Measurements from ENCODE around the gene PBOV1. TPM values are rescaled to one million over a fixed set of nuclear protein-coding genes. Genes with fewer than 3 reads are reported as not detected.

Gene PBOV1
- polyA plus RNA-seq, 3 donors, result 0.06 to 0.15 TPM; not detected in 1

GRCh38 chr6:138182939-138183789 lies 35.1 kb downstream of the PBOV1 start:
- DNase-seq (ENCODE audit: extremely low read depth in 1 of 11, low read depth in 9 of 11, low spot score in 4 of 11), result peak in 1 of 11 donors; percentile 27

GRCh38 chr6:138176652-138177232 lies 41.5 kb downstream of the PBOV1 start:
- DNase-seq (ENCODE audit: extremely low read depth in 1 of 11, low read depth in 9 of 11, low spot score in 4 of 11), result no peak

- DNase-seq (ENCODE audit: extremely low read depth in 1 of 11, low read depth in 9 of 11, low spot score in 4 of 11), result no peak
Observed at GRCh38 chr6:138175596-138175995, 42.7 kb downstream of the PBOV1 start.

Other genes starting within 250 kb of the PBOV1 start
- 10 to 100 TPM; 13.4 to 20.9 (median 17.9) TPM for gene PERP, start 111.1 kb downstream of the PBOV1 start, polyA plus RNA-seq (ENCODE audit: insufficient read length in 3 of 3)
- gene ARFGEF3, start 56.6 kb downstream of the PBOV1 start, polyA plus RNA-seq (ENCODE audit: insufficient read length in 3 of 3), result 1 to 10 TPM; 6.1 to 6.8 (median 6.7) TPM
- gene SMIM28, start 159.4 kb upstream of the PBOV1 start, polyA plus RNA-seq (ENCODE audit: insufficient read length in 3 of 3), result not detected
- 10 to 100 TPM; 39.4 to 67.3 (median 57.7) TPM for gene HEBP2, start 185.7 kb upstream of the PBOV1 start, polyA plus RNA-seq (ENCODE audit: insufficient read length in 3 of 3)

All from renal cortex interstitium (tissue), 11 donors.